GOT3 (cell line): Measurements from ENCODE around the gene NTNG2.
A peak's percentile ranks its signal among the peaks of the same experiment; 100 is the strongest.

Experiments used
- DNase-seq: peaks from one replicate; lab custom pipeline; 2025; ENCODE audit warnings: mixed read lengths; lab: John Stamatoyannopoulos, UW

Gene NTNG2

GRCh38 chr9:132201780-132202703 lies 40.2 kb downstream of the NTNG2 start:
- no peak for DNase-seq

GRCh38 chr9:132204883-132205282 lies 43.0 kb downstream of the NTNG2 start:
- DNase-seq: no peak

GRCh38 chr9:132207215-132207614 lies 45.4 kb downstream of the NTNG2 start:
- DNase-seq: no peak

- DNase-seq: no peak
Observed at GRCh38 chr9:132207839-132208615, 46.2 kb downstream of the NTNG2 start.

- DNase-seq: no peak
Observed at GRCh38 chr9:132209228-132209627, 47.4 kb downstream of the NTNG2 start.

- no peak for DNase-seq
Observed at GRCh38 chr9:132210472-132211145, 48.8 kb downstream of the NTNG2 start.

GRCh38 chr9:132211570-132211969 lies 49.7 kb downstream of the NTNG2 start:
- no peak for DNase-seq

GRCh38 chr9:132214027-132214622 lies 52.3 kb downstream of the NTNG2 start:
- DNase-seq: peak; percentile 60

- DNase-seq: no peak
Observed at GRCh38 chr9:132216861-132217619, 55.2 kb downstream of the NTNG2 start.

GRCh38 chr9:132218208-132218607 lies 56.4 kb downstream of the NTNG2 start:
- DNase-seq: no peak

- no peak for DNase-seq
Observed at GRCh38 chr9:132221941-132222340, 60.1 kb downstream of the NTNG2 start.

GRCh38 chr9:132224645-132225044 lies 62.8 kb downstream of the NTNG2 start:
- DNase-seq: no peak

- no peak for DNase-seq
Observed at GRCh38 chr9:132226571-132227430, 64.9 kb downstream of the NTNG2 start.

GRCh38 chr9:132228062-132228461 lies 66.2 kb downstream of the NTNG2 start:
- DNase-seq: no peak

GRCh38 chr9:132230605-132231004 lies 68.7 kb downstream of the NTNG2 start:
- DNase-seq: no peak

- no peak for DNase-seq
Observed at GRCh38 chr9:132231019-132231701, 69.3 kb downstream of the NTNG2 start.

GRCh38 chr9:132232522-132232921 lies 70.7 kb downstream of the NTNG2 start:
- DNase-seq: no peak

GRCh38 chr9:132233138-132233537 lies 71.3 kb downstream of the NTNG2 start:
- no peak for DNase-seq

GRCh38 chr9:132234535-132234934 lies 72.7 kb downstream of the NTNG2 start:
- no peak for DNase-seq

- DNase-seq: no peak
Observed at GRCh38 chr9:132235125-132235524, 73.3 kb downstream of the NTNG2 start.
